ENCODE data around the gene APOO.

The APOO gene

DNA sequence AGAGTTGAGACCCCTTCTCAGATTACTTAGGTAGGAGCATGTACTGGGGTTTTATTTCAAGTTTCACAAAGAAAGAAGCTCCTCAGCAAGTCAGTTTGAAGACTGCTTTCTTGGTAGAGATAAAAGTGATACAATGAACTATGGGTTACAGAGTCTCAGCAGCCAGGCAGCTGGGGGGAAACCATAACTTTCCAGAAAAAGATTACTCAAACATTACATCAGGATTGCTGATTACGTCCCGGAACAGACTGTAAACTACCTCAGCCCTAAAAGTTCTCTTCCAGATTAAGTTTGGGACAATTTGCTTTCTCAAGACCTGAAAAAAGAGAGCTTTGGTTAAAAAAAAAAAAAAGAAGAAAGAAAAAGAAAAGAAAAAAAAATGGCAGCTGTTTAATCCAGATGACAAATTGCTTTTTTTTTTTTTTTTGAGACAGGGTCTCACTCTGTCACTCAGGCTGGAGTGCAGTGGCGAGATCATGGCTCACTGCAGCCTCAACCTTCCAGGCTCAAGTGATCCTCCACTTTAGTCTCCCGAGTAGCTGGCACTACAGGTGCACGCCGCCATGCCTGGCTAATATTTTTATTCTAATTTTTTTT, 108.2 kb downstream of the APOO start:
- in situ Hi-C loops (cut with MboI; ENCODE audit: low pct_unique_long_range_greater_than_20kb, low sequenced_read_pairs, unreplicated experiment), result no loop called here
- TF ChIP-seq, protein P1, sequence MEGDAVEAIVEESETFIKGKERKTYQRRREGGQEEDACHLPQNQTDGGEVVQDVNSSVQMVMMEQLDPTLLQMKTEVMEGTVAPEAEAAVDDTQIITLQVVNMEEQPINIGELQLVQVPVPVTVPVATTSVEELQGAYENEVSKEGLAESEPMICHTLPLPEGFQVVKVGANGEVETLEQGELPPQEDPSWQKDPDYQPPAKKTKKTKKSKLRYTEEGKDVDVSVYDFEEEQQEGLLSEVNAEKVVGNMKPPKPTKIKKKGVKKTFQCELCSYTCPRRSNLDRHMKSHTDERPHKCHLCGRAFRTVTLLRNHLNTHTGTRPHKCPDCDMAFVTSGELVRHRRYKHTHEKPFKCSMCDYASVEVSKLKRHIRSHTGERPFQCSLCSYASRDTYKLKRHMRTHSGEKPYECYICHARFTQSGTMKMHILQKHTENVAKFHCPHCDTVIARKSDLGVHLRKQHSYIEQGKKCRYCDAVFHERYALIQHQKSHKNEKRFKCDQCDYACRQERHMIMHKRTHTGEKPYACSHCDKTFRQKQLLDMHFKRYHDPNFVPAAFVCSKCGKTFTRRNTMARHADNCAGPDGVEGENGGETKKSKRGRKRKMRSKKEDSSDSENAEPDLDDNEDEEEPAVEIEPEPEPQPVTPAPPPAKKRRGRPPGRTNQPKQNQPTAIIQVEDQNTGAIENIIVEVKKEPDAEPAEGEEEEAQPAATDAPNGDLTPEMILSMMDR (IDR thresholded peaks at IDR 0.05; ENCODE audit: extremely low read depth, insufficient read depth, missing control alignments), result no peak
- no peak for DNase-seq (ENCODE audit: low spot score)

DNA sequence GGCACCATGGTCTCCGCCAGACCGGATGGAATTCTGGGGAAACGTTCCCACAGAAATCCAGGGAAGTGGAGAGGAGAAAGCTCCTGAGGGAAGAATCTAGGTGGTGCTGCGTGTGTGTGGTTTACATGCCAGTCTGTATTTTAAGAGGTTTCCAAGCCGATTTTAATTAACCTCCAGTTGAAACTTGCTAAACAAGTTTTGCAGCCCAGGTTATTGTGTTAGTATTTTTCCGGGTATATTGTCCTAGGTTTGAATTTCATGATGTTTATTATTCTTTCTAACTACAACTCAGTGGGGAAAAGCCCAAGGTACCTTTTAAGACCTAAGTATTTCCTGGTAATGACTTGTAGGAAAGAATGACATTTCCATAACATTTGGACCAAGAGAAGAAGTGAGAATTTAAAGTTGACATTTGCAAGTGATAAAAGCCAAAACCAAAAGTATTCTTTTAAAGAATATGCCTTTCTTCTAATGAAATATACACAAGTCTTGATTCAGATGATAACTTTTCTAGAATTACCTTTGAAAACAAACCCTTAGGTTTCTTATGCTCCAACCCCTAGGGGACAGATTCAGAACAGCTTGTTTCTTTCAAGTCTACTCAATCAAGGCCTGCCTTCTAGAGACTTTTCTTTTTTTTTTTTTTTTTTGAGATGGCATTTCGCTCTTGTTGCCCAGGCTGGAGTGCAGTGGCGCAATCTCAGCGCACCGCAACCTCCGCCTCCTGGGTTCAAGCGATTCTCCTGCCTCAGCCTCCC, 110.2 kb downstream of the APOO start:
- DNase-seq (ENCODE audit: low spot score), result no peak
- TF ChIP-seq, protein P1 (IDR thresholded peaks at IDR 0.05; ENCODE audit: extremely low read depth, insufficient read depth, missing control alignments), result no peak

DNA sequence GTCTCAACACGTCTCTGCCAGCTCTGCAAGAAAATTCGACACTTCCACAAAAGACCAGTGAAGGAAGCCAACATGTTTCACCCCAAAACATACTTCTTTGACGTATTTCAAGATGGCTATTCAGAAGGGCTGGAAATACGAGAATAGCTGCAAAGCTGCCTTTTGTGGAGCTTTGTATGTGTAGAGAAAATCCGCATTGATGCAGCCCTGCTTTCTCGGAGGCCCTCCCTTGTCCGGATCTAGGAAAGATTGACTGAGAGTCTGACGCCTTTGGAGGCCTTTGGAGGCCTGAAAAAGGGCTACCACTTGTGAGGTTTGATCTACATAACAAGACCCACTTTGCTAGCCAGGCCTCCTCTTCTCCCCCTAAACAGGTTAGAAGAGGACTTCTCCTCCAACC, 112.5 kb downstream of the APOO start:
- TF ChIP-seq, protein P1 (IDR thresholded peaks at IDR 0.05; ENCODE audit: extremely low read depth, insufficient read depth, missing control alignments), result no peak
- in situ Hi-C loops (cut with MboI; ENCODE audit: low pct_unique_long_range_greater_than_20kb, low sequenced_read_pairs, unreplicated experiment), result no loop called here
- DNase-seq (ENCODE audit: low spot score), result no peak

More for the DNA sequence above, 110.2 kb downstream of the APOO start:
- in situ Hi-C loops (cut with MboI; ENCODE audit: low pct_unique_long_range_greater_than_20kb, low sequenced_read_pairs, unreplicated experiment), result no loop called here

DNA sequence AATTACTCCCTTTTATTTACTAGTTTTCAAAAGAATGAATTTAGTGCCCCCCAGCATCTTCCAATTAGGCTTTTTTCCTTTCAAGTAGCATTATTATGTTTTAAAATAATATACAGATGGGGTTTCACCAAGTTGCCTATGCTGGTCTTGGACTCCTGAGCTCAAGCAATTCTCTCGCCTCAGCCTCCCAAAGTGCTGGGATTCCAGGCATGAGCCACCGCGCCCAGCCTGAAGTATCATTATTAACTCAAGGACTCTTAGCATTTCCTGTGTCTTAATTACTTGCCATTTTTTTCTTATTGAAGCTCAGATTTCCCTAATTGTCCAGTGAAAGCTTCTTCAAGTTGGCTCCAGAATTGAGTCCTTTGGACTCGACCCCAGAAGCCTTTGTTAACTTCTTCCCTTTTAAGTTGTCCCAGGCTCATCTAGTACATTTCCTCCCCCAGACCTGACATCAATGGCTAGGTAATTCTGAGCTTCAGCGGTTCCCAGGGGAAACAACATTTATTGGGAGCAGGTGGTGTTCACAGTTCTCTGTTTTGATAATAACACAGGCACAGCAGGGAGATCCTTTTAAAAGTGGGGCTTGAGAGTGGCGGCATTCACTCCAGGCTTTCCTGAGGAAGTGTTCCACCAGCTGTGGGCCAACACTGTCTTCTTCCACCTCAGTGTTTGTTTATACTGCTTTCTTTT, 114.7 kb downstream of the APOO start:
- in situ Hi-C loops (cut with MboI; ENCODE audit: low pct_unique_long_range_greater_than_20kb, low sequenced_read_pairs, unreplicated experiment), result no loop called here
- TF ChIP-seq, protein P1 (IDR thresholded peaks at IDR 0.05; ENCODE audit: extremely low read depth, insufficient read depth, missing control alignments), result no peak
- no peak for DNase-seq (ENCODE audit: low spot score)

DNA sequence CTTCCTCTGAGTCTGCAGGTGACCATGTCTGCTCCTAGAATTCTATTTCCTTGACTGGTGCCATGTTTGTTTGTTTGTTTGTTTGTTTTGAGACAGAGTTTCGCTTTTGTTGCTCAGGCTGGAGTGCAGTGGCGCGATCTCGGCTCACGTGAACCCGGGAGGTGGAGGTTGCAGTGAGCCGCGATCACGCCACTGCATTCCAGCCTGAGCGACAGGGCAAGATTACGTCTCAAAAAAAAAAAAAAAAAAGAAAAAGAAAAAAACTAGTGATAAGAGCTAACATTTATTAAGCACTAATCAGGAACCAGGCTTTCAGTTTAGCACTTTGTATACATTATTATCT, 117.6 kb downstream of the APOO start:
- in situ Hi-C loops (cut with MboI; ENCODE audit: low pct_unique_long_range_greater_than_20kb, low sequenced_read_pairs, unreplicated experiment), result no loop called here
- TF ChIP-seq, protein P1 (IDR thresholded peaks at IDR 0.05; ENCODE audit: extremely low read depth, insufficient read depth, missing control alignments), result no peak
- DNase-seq (ENCODE audit: low spot score), result no peak

DNA sequence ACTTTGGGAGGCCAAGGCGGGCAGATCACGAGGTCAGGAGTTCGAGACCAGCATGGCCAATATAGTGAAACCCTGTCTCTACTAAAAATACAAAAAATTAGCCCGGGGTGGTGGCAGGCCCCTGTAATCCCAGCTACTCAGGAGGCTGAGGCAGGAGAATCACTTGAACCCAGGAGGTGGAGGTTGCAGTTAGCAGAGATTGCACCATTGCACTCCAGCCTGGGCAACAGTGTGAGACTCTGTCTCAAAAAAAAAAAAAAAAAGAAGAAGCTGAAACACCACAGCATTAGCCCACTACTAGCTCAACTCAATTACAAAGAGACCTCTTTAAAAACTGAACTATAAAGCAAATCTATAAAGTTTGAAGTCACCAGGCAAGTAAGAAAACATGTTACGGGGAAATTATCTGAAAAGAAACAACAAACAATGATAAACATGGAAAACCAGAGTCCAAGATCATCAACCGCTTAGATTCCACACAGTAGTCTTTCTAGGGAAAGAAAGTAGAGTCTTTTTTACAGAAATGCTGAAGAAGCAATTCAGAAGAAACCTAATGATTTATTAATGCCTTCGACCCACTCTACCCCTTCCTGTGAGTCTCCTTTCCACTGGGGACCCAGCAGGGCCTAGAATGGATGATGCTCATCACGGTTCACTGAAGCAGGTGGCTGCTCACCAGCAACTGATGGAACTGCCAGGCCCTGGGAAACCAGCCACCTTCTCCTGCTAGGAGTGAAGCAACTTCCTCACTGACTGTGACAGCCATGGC, 118.2 kb downstream of the APOO start:
- in situ Hi-C loops (cut with MboI; ENCODE audit: low pct_unique_long_range_greater_than_20kb, low sequenced_read_pairs, unreplicated experiment), result no loop called here
- DNase-seq (ENCODE audit: low spot score), result no peak
- TF ChIP-seq, protein P1 (IDR thresholded peaks at IDR 0.05; ENCODE audit: extremely low read depth, insufficient read depth, missing control alignments), result no peak

All from GM13977 (cell line).